HG03175 (cell line): ENCODE results near the gene CPA1.
"Not testable (repeated sequence)": the region's sequence is repeated elsewhere in the genome, so short reads cannot be mapped to it uniquely, and the experiment has no call there.

Source experiments
- ATAC-seq: cut with Tn5 transposase; IDR thresholded peaks from one replicate; pipeline ENCODE4 v1.9.1; 2021; ENCODE audit warnings: mild to moderate bottlenecking, moderate library complexity; ENCODE audit not compliant: unreplicated experiment

Gene CPA1

GRCh38 chr7:130371046-130371445 lies 9.2 kb upstream of the CPA1 start:
- ATAC-seq: no peak

- ATAC-seq: no peak
These were observed 7.7 kb upstream of the CPA1 start for GRCh38 chr7:130372402-130373165.

DNA sequence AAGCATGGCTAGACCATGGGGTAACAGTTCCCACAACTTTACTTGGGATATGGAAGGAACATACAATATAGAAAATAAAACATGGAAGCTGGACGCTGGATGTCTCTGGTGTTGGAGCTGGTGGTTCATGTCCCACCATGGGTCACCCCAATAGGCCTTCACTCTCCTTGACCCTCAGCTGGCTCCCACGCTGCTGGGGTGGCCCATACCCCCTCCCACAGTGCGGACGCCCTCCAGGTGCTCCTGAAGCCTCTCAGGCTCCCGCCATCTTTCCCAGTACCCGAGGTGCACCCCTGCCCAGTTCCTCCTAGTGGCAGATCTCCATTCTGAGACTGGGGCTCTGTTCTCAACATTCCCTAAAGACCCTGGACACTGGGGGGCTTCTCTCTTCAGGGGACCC lies 5.8 kb upstream of the CPA1 start:
- no peak for ATAC-seq

- ATAC-seq: not testable (repeated sequence)
These were observed 3.8 kb upstream of the CPA1 start for GRCh38 chr7:130376461-130376860.

DNA sequence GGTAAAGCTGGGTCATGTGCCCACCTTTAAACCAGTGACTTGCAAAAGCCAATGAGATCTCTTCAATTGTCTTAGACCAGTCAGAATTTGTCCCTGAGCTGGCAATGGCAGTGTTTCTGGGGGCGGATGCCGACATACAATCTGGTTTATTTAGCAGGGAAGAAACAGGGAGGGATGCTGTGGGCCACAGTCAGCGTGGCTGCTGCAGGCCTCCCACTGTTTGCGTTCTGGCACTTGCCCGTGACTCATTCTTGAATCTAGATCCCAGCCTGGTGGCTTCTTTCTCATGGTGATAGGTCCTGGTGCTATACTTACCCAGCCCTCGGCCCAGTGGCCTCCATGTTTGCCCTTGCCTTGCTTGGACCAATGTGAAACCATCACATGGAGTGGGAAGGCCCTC lies 3.1 kb upstream of the CPA1 start:
- no peak for ATAC-seq

DNA sequence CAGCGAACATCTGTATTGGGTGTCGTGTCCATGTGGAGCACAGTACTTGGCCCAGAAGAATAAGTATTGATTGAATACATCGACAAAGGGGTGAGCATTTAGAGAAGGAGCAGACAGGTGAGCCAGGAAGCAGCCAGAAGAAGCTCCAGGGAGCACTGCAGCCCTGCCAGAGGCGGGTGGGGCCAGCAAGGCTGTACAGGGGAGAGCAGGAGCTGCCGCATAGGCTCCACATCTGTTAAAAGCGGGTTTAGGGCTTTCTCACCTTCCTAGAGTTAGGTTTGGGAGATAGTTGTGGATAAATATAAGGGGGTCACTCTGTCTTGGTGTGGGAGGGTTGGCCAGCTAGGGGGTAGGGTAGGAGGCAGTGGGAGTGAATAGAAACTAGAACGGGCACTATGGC lies 1.3 kb upstream of the CPA1 start:
- no peak for ATAC-seq

GRCh38 chr7:130379532-130379920 lies 768 bp upstream of the CPA1 start:
- ATAC-seq: no peak

DNA sequence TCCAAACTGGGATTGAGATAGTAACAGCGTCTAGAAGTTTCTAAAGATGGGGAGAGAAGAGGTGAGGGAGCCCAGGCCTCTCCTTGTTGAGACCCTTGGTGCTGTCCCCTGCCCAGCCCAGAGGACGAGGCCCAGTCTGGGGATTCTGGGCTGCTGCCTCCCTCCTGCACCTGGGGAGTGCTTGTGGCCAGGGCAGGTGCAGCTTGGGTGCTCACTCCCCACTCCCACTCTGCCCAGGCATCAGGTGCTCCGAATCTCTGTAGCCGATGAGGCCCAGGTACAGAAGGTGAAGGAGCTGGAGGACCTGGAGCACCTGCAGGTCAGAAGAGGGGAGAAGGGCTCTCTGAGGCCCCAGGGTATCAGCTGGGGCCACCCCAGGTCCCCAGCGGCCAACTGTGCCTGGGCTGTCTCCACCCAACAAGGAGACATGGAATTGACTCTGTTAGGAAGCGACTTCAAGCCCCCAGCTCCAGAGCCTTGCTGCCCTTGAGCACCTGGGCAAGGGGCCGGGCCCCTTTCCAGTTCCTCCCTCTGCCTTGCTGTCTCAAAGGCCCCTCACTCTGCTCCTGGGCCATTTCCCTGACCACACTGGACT lies 664 bp downstream of the CPA1 start:
- no peak for ATAC-seq

DNA sequence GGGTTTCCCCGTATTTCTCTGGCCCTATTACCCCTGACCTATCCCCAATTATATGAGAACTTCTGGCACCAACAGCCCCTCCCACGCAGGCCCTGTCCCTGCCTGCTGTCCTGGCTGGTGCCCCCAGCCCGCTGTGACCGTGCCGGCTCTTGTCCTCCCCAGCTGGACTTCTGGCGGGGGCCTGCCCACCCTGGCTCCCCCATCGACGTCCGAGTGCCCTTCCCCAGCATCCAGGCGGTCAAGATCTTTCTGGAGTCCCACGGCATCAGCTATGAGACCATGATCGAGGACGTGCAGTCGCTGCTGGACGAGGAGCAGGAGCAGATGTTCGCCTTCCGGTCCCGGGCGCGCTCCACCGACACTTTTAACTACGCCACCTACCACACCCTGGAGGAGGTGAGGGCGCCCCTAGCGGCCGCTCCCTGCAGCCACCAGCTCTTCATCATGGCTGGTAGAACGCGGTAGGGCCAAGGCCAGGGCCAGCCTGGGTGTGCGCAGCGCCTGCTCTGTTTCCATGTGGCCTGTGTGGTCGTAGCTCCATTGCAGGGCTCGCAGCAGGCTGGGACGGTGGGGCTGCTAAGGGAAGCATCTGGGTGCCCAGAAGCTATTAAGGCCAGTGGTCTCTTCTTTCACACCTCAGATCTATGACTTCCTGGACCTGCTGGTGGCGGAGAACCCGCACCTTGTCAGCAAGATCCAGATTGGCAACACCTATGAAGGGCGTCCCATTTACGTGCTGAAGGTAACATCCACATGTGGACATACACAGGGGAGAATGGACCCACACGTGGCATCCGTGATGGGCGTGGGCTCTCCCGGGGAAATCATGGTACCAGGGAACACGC lies 1.4 kb downstream of the CPA1 start:
- ATAC-seq: no peak

DNA sequence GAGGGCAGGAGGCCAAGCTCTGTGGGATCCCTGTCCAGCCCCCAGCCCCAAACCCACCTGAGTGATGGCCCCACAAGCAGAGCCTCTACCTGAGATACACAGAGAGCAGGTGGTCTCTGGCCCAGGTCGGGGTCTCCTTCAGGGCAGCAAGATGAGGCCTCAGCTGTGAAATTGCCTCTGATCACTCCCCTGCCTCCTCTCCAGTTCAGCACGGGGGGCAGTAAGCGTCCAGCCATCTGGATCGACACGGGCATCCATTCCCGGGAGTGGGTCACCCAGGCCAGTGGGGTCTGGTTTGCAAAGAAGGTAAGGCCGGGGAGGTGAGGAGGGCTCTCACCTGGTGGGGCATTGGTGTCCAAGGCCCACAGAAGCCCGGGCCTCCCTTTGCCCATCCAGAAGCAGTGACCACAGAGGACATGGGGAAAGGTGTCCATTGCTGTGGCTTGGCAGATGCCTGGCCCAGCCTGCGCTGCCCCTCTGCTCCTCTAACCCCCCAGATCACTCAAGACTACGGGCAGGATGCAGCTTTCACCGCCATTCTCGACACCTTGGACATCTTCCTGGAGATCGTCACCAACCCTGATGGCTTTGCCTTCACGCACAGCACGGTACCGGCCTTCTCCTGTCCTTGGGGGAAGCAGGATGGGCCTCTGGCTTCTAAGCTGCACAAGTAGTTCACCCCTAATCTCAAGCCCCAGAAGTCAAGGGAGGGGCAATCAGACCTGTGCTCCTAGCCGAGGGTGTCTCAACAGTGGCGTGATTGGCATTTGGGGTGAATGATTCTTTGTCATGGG lies 3.1 kb downstream of the CPA1 start:
- no peak for ATAC-seq

DNA sequence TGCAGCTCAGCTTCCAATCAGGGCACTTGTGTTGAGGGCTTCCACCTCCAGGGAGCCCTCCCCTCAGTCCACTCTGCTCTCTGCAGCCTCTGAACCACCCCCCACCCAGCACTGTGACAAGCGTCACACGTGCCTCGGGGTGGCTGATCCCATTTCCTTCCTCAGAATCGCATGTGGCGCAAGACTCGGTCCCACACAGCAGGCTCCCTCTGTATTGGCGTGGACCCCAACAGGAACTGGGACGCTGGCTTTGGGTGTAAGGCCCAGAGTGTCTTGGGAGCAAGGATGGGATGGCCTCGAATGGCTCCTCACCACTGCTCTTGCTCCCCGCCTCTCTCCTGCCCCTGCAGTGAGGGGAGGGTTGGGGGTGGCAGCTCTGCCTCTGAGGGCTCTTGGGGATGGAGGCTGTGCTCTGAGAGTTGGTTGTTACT lies 4.1 kb downstream of the CPA1 start:
- ATAC-seq: no peak

- no peak for ATAC-seq
These were observed 4.7 kb downstream of the CPA1 start for GRCh38 chr7:130384841-130385599.

DNA sequence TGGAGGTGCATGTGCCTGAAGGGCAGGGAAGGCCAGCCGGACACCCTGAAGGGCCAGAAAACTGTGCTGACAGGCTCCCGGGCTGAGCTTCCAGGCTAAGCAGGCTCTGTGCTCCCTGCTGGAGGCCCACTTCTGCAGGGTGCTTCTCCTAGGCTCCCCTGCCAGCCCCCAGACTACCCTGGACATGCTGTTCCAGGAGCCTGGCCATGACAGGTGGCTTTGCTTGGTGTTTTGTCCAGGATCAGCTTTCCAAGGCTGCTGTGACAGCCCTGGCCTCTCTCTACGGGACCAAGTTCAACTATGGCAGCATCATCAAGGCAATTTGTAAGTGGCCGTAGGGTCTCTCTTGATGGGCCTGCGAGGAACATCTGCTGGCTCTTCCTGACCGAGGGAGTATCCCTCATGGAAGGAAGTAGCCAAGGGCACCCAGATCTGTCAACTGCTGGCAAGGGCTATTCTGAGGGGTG lies 5.3 kb downstream of the CPA1 start:
- ATAC-seq: no peak

GRCh38 chr7:130386876-130387275 lies 6.6 kb downstream of the CPA1 start:
- ATAC-seq: no peak

GRCh38 chr7:130387306-130387627 lies 7.0 kb downstream of the CPA1 start:
- no peak for ATAC-seq

DNA sequence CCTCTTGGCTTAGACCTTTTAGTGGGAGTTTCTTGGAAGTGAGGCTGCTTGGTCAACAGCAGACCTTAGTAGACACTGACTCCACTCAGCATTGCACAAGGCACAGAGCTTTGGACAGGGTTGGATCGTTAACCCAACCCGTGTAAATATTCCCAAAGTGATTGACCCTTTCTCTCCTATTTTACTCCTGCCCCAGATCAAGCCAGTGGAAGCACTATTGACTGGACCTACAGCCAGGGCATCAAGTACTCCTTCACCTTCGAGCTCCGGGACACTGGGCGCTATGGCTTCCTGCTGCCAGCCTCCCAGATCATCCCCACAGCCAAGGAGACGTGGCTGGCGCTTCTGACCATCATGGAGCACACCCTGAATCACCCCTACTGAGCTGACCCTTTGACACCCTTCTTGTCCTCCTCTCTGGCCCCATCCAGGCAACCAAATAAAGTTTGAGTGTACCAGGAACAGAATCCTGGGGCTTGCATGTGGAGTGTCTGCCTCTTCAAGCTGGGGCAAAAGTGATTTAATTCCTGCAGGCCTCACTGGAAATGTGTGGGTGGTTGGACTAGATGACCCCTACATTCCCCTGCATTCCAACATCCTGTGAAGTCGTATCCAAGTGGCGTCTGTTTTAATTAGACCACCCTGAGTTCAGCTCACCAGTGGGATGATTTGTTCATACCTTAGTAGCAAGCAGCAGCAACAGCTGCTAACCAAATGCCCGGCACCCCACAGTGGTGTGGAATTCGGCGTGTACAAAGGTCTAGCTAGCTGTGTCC lies 7.5 kb downstream of the CPA1 start:
- ATAC-seq: no peak

- ATAC-seq: no peak
These were observed 8.4 kb downstream of the CPA1 start for GRCh38 chr7:130388671-130389070.

DNA sequence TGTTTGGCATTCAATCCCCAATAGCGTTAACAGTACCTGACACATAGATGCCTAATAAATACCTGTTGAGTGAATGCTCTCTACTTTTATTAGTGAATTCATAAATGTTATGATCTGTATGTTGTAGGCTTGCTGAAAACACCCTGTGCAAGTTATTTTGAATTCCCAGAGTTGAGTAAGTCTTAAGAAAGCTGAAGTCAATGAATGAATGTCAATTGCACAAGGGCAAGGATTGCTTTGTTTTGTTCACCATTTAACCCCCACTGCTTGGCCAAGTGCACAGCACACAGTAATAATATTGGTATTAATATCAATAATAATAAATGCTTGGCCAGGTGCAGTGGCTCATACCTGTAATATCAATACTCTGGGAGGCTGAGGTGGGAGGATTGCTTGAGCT lies 10.2 kb downstream of the CPA1 start:
- no peak for ATAC-seq

GRCh38 chr7:130393101-130393561 lies 12.8 kb downstream of the CPA1 start:
- ATAC-seq: no peak
